ENCODE data around the gene SERPINA12.

Gene SERPINA12

GRCh38 chr14:94462219-94462551, 47.1 kb downstream of the SERPINA12 start:
- H3K4me1 ChIP-seq (ENCODE audit: insufficient read depth, low read length, severe bottlenecking) = no peaks in the 10 kb centered on the region
- H3K36me3 ChIP-seq (ENCODE audit: insufficient read depth, low read length) = no peaks in the 10 kb centered on the region
- H3K79me2 ChIP-seq (ENCODE audit: insufficient read depth, low read length) = no peaks in the 10 kb centered on the region
- no peaks in the 10 kb centered on the region for H3K27me3 ChIP-seq (ENCODE audit: insufficient read depth, low read length)
- TF ChIP-seq EZH2 (IDR thresholded peaks at IDR 0.05; ENCODE audit: borderline replicate concordance, low read length) = no peak
- TF ChIP-seq, protein P1, sequence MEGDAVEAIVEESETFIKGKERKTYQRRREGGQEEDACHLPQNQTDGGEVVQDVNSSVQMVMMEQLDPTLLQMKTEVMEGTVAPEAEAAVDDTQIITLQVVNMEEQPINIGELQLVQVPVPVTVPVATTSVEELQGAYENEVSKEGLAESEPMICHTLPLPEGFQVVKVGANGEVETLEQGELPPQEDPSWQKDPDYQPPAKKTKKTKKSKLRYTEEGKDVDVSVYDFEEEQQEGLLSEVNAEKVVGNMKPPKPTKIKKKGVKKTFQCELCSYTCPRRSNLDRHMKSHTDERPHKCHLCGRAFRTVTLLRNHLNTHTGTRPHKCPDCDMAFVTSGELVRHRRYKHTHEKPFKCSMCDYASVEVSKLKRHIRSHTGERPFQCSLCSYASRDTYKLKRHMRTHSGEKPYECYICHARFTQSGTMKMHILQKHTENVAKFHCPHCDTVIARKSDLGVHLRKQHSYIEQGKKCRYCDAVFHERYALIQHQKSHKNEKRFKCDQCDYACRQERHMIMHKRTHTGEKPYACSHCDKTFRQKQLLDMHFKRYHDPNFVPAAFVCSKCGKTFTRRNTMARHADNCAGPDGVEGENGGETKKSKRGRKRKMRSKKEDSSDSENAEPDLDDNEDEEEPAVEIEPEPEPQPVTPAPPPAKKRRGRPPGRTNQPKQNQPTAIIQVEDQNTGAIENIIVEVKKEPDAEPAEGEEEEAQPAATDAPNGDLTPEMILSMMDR (IDR thresholded peaks at IDR 0.05; ENCODE audit: low read length) = no peak
- no peak overlapping the region for H2AFZ ChIP-seq (ENCODE audit: low read length)
- H3K27ac ChIP-seq (ENCODE audit: low read depth, low read length, poor library complexity, severe bottlenecking) = no peak overlapping the region
- H3K9me2 ChIP-seq (ENCODE audit: low read depth, low read length) = no peaks in the 10 kb centered on the region
- no peak overlapping the region for H3K9ac ChIP-seq (ENCODE audit: low read length)
- no peaks in the 10 kb centered on the region for H4K20me1 ChIP-seq (ENCODE audit: insufficient read depth, low read length)
- H3K9me3 ChIP-seq (ENCODE audit: low read length) = no peaks in the 10 kb centered on the region
- H3F3A ChIP-seq (ENCODE audit: insufficient read depth, low read length) = no peaks in the 10 kb centered on the region
- no peak overlapping the region for H3K4me3 ChIP-seq (ENCODE audit: low read depth, low read length, poor library complexity, severe bottlenecking)
- no peak overlapping the region for H3K4me2 ChIP-seq (ENCODE audit: low read length)

- Histone ChIP-seq H3K9ac (ENCODE audit: low read length) (no peak overlapping the region), H4K20me1 (ENCODE audit: insufficient read depth, low read length) (no peaks in the 10 kb centered on the region), H3K79me2 (ENCODE audit: insufficient read depth, low read length) (no peaks in the 10 kb centered on the region), H3F3A (ENCODE audit: insufficient read depth, low read length) (no peaks in the 10 kb centered on the region), H3K4me1 (ENCODE audit: insufficient read depth, low read length, severe bottlenecking) (no peaks in the 10 kb centered on the region), H3K4me2 (ENCODE audit: low read length) (no peak overlapping the region), H2AFZ (ENCODE audit: low read length) (no peak overlapping the region), H3K27me3 (ENCODE audit: insufficient read depth, low read length) (no peaks in the 10 kb centered on the region), H3K4me3 (ENCODE audit: low read depth, low read length, poor library complexity, severe bottlenecking) (no peak overlapping the region), H3K9me3 (ENCODE audit: low read length) (no peaks in the 10 kb centered on the region), H3K9me2 (ENCODE audit: low read depth, low read length) (no peaks in the 10 kb centered on the region), H3K27ac (ENCODE audit: low read depth, low read length, poor library complexity, severe bottlenecking) (no peak overlapping the region), H3K36me3 (ENCODE audit: insufficient read depth, low read length) (no peaks in the 10 kb centered on the region)
- TF ChIP-seq, protein P1 (IDR thresholded peaks at IDR 0.05; ENCODE audit: low read length) = no peak
- no peak for TF ChIP-seq EZH2 (IDR thresholded peaks at IDR 0.05; ENCODE audit: borderline replicate concordance, low read length)
These were observed 47.6 kb downstream of the SERPINA12 start for GRCh38 chr14:94461526-94462218.

- no peaks in the 10 kb centered on the region for H3K9me2 ChIP-seq (ENCODE audit: low read depth, low read length)
- no peaks in the 10 kb centered on the region for H3F3A ChIP-seq (ENCODE audit: insufficient read depth, low read length)
- no peaks in the 10 kb centered on the region for H3K4me1 ChIP-seq (ENCODE audit: insufficient read depth, low read length, severe bottlenecking)
- no peaks in the 10 kb centered on the region for H3K79me2 ChIP-seq (ENCODE audit: insufficient read depth, low read length)
- TF ChIP-seq, protein P1 (IDR thresholded peaks at IDR 0.05; ENCODE audit: low read length) = no peak
- TF ChIP-seq EZH2 (IDR thresholded peaks at IDR 0.05; ENCODE audit: borderline replicate concordance, low read length) = no peak
- no peak overlapping the region for H3K4me2 ChIP-seq (ENCODE audit: low read length)
- H3K27ac ChIP-seq (ENCODE audit: low read depth, low read length, poor library complexity, severe bottlenecking) = no peak overlapping the region
- H3K27me3 ChIP-seq (ENCODE audit: insufficient read depth, low read length) = no peaks in the 10 kb centered on the region
- H4K20me1 ChIP-seq (ENCODE audit: insufficient read depth, low read length) = no peaks in the 10 kb centered on the region
- H3K9me3 ChIP-seq (ENCODE audit: low read length) = no peaks in the 10 kb centered on the region
- no peak overlapping the region for H3K9ac ChIP-seq (ENCODE audit: low read length)
- no peak overlapping the region for H3K4me3 ChIP-seq (ENCODE audit: low read depth, low read length, poor library complexity, severe bottlenecking)
- H3K36me3 ChIP-seq (ENCODE audit: insufficient read depth, low read length) = no peaks in the 10 kb centered on the region
- H2AFZ ChIP-seq (ENCODE audit: low read length) = no peak overlapping the region
These were observed 48.4 kb downstream of the SERPINA12 start for GRCh38 chr14:94460631-94461416.
